ENCODE results near the gene IRAK3. TPM values are rescaled to one million over a fixed set of nuclear protein-coding genes. Genes with fewer than 3 reads are reported as not detected.
"Not testable (repeated sequence)": the region's sequence is repeated elsewhere in the genome, so short reads cannot be mapped to it uniquely, and the experiment has no call there.

The IRAK3 gene
- total RNA-seq, 1 experiment from 2014 or later = not detected

- in situ Hi-C loops (cut with HindIII; ENCODE audit: low sequenced_read_pairs) = no loop called here
- no peak for DNase-seq (ENCODE audit: low spot score)
Measured at GRCh38 chr12:66168410-66168809, 20.6 kb upstream of the IRAK3 start.

- in situ Hi-C loops (cut with HindIII; ENCODE audit: low sequenced_read_pairs) = no loop called here
Measured at GRCh38 chr12:66169221-66170170, 19.5 kb upstream of the IRAK3 start, which contains the start of gene TMBIM4. TMBIM4 (minus strand) TSS chr12:66169996; CDS start chr12:66169951, 45 bp downstream.

GRCh38 chr12:66170606-66171005 lies 18.4 kb upstream of the IRAK3 start:
- in situ Hi-C loops (cut with HindIII; ENCODE audit: low sequenced_read_pairs) = no loop called here
- no peak for DNase-seq (ENCODE audit: low spot score)

More at GRCh38 chr12:66169221-66170170, 19.5 kb upstream of the IRAK3 start, which contains the start of gene TMBIM4:
- peak; percentile 70 for DNase-seq (ENCODE audit: low spot score)

GRCh38 chr12:66174391-66175325 lies 14.4 kb upstream of the IRAK3 start:
- DNase-seq (ENCODE audit: low spot score); in situ Hi-C loops (cut with HindIII; ENCODE audit: low sequenced_read_pairs): not testable (repeated sequence)

GRCh38 chr12:66176105-66176900 lies 12.7 kb upstream of the IRAK3 start:
- in situ Hi-C loops (cut with HindIII; ENCODE audit: low sequenced_read_pairs) = no loop called here
- DNase-seq (ENCODE audit: low spot score) = no peak

- in situ Hi-C loops (cut with HindIII; ENCODE audit: low sequenced_read_pairs) = no loop called here
- no peak for DNase-seq (ENCODE audit: low spot score)
Measured at GRCh38 chr12:66182956-66183355, 6.1 kb upstream of the IRAK3 start.

- DNase-seq (ENCODE audit: low spot score); in situ Hi-C loops (cut with HindIII; ENCODE audit: low sequenced_read_pairs): not testable (repeated sequence)
Measured at GRCh38 chr12:66184822-66185221, 4.2 kb upstream of the IRAK3 start.

- DNase-seq (ENCODE audit: low spot score) = no peak
- in situ Hi-C loops (cut with HindIII; ENCODE audit: low sequenced_read_pairs) = no loop called here
Measured at GRCh38 chr12:66187036-66187435, 2.0 kb upstream of the IRAK3 start.

GRCh38 chr12:66187821-66188220 lies 1.2 kb upstream of the IRAK3 start:
- no peak for DNase-seq (ENCODE audit: low spot score)
- in situ Hi-C loops (cut with HindIII; ENCODE audit: low sequenced_read_pairs) = no loop called here

GRCh38 chr12:66189486-66189843 lies 451 bp downstream of the IRAK3 start:
- no peak for DNase-seq (ENCODE audit: low spot score)
- in situ Hi-C loops (cut with HindIII; ENCODE audit: low sequenced_read_pairs) = no loop called here

GRCh38 chr12:66189889-66190288 lies 875 bp downstream of the IRAK3 start:
- DNase-seq (ENCODE audit: low spot score) = no peak
- in situ Hi-C loops (cut with HindIII; ENCODE audit: low sequenced_read_pairs) = no loop called here

- in situ Hi-C loops (cut with HindIII; ENCODE audit: low sequenced_read_pairs) = no loop called here
- DNase-seq (ENCODE audit: low spot score) = no peak
Measured at GRCh38 chr12:66190519-66191370, 1.7 kb downstream of the IRAK3 start.

GRCh38 chr12:66191547-66192126 lies 2.6 kb downstream of the IRAK3 start:
- DNase-seq (ENCODE audit: low spot score) = no peak
- in situ Hi-C loops (cut with HindIII; ENCODE audit: low sequenced_read_pairs) = no loop called here

GRCh38 chr12:66194122-66194521 lies 5.1 kb downstream of the IRAK3 start:
- DNase-seq (ENCODE audit: low spot score) = no peak
- in situ Hi-C loops (cut with HindIII; ENCODE audit: low sequenced_read_pairs) = no loop called here

GRCh38 chr12:66195242-66195641 lies 6.2 kb downstream of the IRAK3 start:
- no peak for DNase-seq (ENCODE audit: low spot score)
- in situ Hi-C loops (cut with HindIII; ENCODE audit: low sequenced_read_pairs) = no loop called here

GRCh38 chr12:66196806-66197205 lies 7.8 kb downstream of the IRAK3 start:
- DNase-seq (ENCODE audit: low spot score) = no peak
- in situ Hi-C loops (cut with HindIII; ENCODE audit: low sequenced_read_pairs) = no loop called here

GRCh38 chr12:66197495-66197921 lies 8.5 kb downstream of the IRAK3 start:
- in situ Hi-C loops (cut with HindIII; ENCODE audit: low sequenced_read_pairs) = no loop called here
- no peak for DNase-seq (ENCODE audit: low spot score)

GRCh38 chr12:66199141-66199540 lies 10.1 kb downstream of the IRAK3 start:
- in situ Hi-C loops (cut with HindIII; ENCODE audit: low sequenced_read_pairs) = no loop called here
- no peak for DNase-seq (ENCODE audit: low spot score)

All from G401 (cell line).